HG02870 (cell line): ENCODE results near the gene NPC1L1.
"Not testable (repeated sequence)": the region's sequence is repeated elsewhere in the genome, so short reads cannot be mapped to it uniquely, and the experiment has no call there.

ENCODE experiments used
- ATAC-seq: cut with Tn5 transposase; IDR thresholded peaks from one replicate; pipeline ENCODE4 v1.9.1; 2021; ENCODE audit warnings: mild to moderate bottlenecking, moderate library complexity; ENCODE audit not compliant: unreplicated experiment

The NPC1L1 gene

GRCh38 chr7:44508328-44509030, 32.7 kb downstream of the NPC1L1 start:
- ATAC-seq = no peak

GRCh38 chr7:44506592-44507288, 34.4 kb downstream of the NPC1L1 start:
- not testable (repeated sequence) for ATAC-seq

GRCh38 chr7:44505595-44505994, 35.5 kb downstream of the NPC1L1 start:
- no peak for ATAC-seq

GRCh38 chr7:44498230-44498954, 42.7 kb downstream of the NPC1L1 start:
- ATAC-seq = no peak

- no peak for ATAC-seq
Observed at GRCh38 chr7:44497155-44498027, 43.7 kb downstream of the NPC1L1 start.

GRCh38 chr7:44496385-44496784, 44.7 kb downstream of the NPC1L1 start:
- no peak for ATAC-seq

GRCh38 chr7:44494960-44495359, 46.2 kb downstream of the NPC1L1 start:
- ATAC-seq = no peak

GRCh38 chr7:44491229-44491628, 49.9 kb downstream of the NPC1L1 start:
- ATAC-seq = no peak

GRCh38 chr7:44490351-44491200, 50.6 kb downstream of the NPC1L1 start, which contains the start of gene NUDCD3:
NUDCD3 (minus strand) TSS chr7:44490658; CDS start chr7:44490600, 58 bp downstream.
- peak; percentile 86 for ATAC-seq

- peak; percentile 18 for ATAC-seq
Observed at GRCh38 chr7:44489955-44490350, 51.2 kb downstream of the NPC1L1 start.

GRCh38 chr7:44488955-44489354, 52.2 kb downstream of the NPC1L1 start:
- no peak for ATAC-seq

GRCh38 chr7:44486693-44487092, 54.4 kb downstream of the NPC1L1 start:
- ATAC-seq = no peak

GRCh38 chr7:44486001-44486400, 55.1 kb downstream of the NPC1L1 start:
- ATAC-seq = no peak

- no peak for ATAC-seq
Observed at GRCh38 chr7:44484482-44485313, 56.4 kb downstream of the NPC1L1 start.

- no peak for ATAC-seq
Observed at GRCh38 chr7:44482502-44483485, 58.3 kb downstream of the NPC1L1 start.

GRCh38 chr7:44477938-44478337, 63.2 kb downstream of the NPC1L1 start:
- ATAC-seq = no peak

GRCh38 chr7:44477063-44477830, 63.9 kb downstream of the NPC1L1 start:
- peak; percentile 75 for ATAC-seq
